ENCODE data around the gene SLC26A9. TPM values are rescaled to one million over a fixed set of nuclear protein-coding genes. Genes with fewer than 3 reads are reported as not detected.

SLC26A9 gene
- total and polyA plus RNA-seq, 2 donors (not counting 1 experiment from before 2014, with no cell fraction given) = not detected

DNA sequence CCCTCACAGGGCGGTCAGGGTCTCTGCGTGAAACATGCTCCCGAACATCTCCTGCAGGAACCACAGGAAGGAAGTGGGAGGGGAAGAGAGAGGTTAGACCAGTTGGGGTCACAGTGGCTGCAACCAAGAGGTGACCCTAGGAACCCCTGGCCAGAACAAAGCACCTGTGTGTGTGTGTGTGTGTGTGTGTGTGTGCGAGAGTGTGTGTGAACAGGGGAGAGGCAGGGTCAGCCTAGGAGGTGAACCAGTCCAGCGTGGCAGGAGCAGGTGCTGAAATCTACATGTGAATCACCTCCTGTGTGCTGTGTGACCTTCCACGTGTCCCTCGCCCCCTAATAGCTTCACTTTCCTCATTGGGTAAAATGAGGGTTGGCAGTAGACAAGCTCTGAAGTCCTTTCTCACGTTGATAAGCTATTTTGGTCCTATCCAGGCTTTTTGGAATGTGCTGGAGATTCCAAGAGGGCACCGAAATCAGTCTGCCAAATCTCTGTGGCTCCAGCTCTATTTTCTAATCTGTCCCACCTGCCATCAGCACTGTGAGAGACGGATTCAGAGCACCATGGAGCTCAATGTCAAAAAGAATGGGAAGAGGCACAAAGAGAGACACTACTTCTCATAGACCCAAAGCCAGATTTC is 27.8 kb downstream of the SLC26A9 start:
- no peak for TF ChIP-seq EZH2 (IDR thresholded peaks at IDR 0.05; ENCODE audit: borderline replicate concordance, insufficient read depth, low read depth, low read length, poor library complexity, severe bottlenecking)
- TF ChIP-seq, protein P1, sequence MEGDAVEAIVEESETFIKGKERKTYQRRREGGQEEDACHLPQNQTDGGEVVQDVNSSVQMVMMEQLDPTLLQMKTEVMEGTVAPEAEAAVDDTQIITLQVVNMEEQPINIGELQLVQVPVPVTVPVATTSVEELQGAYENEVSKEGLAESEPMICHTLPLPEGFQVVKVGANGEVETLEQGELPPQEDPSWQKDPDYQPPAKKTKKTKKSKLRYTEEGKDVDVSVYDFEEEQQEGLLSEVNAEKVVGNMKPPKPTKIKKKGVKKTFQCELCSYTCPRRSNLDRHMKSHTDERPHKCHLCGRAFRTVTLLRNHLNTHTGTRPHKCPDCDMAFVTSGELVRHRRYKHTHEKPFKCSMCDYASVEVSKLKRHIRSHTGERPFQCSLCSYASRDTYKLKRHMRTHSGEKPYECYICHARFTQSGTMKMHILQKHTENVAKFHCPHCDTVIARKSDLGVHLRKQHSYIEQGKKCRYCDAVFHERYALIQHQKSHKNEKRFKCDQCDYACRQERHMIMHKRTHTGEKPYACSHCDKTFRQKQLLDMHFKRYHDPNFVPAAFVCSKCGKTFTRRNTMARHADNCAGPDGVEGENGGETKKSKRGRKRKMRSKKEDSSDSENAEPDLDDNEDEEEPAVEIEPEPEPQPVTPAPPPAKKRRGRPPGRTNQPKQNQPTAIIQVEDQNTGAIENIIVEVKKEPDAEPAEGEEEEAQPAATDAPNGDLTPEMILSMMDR (IDR thresholded peaks at IDR 0.05) = no peak
- POLR2A ChIA-PET = no interaction called here
- H3K4me1 ChIP-seq (ENCODE audit: control insufficient read depth in 2 of 2, insufficient read depth in 2 of 2, low read length in 2 of 2) = no peaks in the 10 kb centered on the region
- H4K20me1 ChIP-seq (ENCODE audit: control insufficient read depth, insufficient read depth, low read length, poor library complexity, severe bottlenecking) = no peaks in the 10 kb centered on the region
- intact Hi-C loops (cut with micrococcal nuclease) = no loop called here
- peaks cover 11% of the 10 kb centered on the region for H3K27me3 Mint-ChIP-seq
- no peak overlapping the region for H3K27ac ChIP-seq (ENCODE audit: low read length in 2 of 2)
- WGBS (ENCODE audit: insufficient coverage) = 58% methylated on average over 5 of the region's 10 CpGs
- peaks cover 2% of the 10 kb centered on the region for H3K4me1 Mint-ChIP-seq
- no peak overlapping the region for H3K27ac Mint-ChIP-seq
- H3K9me3 ChIP-seq (ENCODE audit: control extremely low read depth in 1 of 3, control insufficient read depth in 2 of 3, insufficient read depth in 1 of 3, low read length in 2 of 3) = no peaks in the 10 kb centered on the region
- no peak overlapping the region for H3K9ac ChIP-seq (ENCODE audit: low read length)
- H2AFZ ChIP-seq (ENCODE audit: insufficient read depth, low read depth, low read length, poor library complexity, severe bottlenecking) = no peak overlapping the region
- no peak overlapping the region for H3K4me2 ChIP-seq (replicated peaks; ENCODE audit: low read depth, low read length, poor library complexity, severe bottlenecking)
- H3K36me3 ChIP-seq (replicated peaks in 1 of 2; ENCODE audit: control extremely low read depth in 1 of 2, control insufficient read depth in 1 of 2, extremely low read depth in 1 of 2, insufficient read depth in 2 of 2, low read length in 1 of 2) = no peaks in the 10 kb centered on the region
- no peaks in the 10 kb centered on the region for H3K79me2 ChIP-seq (ENCODE audit: control insufficient read depth, insufficient read depth, low read length)
- H3K4me3 ChIP-seq (ENCODE audit: control extremely low read depth in 1 of 5, extremely low read depth in 1 of 5, insufficient read depth in 1 of 5, low read depth in 2 of 5, low read length in 4 of 5) = no peak overlapping the region
- peaks cover 0 to 6% (median 0%) of the 10 kb centered on the region in 4 experiments for H3K27me3 ChIP-seq (replicated peaks in 1 of 4; ENCODE audit: control extremely low read depth in 1 of 4, control insufficient read depth in 3 of 4, insufficient read depth in 4 of 4, low read length in 3 of 4)
- ATAC-seq (ENCODE audit: low read depth) (no peak), DNase-seq (no peak)
- no peak overlapping the region for H3K4me3 Mint-ChIP-seq
- CTCF ChIA-PET = interaction anchor here (0.8 to 2.1 kb wide), 3 partner anchors 11 to 124 kb away, joined by 3 to 14 read pairs (median 3); no protein-coding TSS in a partner anchor
- H3K9me3 Mint-ChIP-seq (ENCODE audit: insufficient read depth) = no peaks in the 10 kb centered on the region

DNA sequence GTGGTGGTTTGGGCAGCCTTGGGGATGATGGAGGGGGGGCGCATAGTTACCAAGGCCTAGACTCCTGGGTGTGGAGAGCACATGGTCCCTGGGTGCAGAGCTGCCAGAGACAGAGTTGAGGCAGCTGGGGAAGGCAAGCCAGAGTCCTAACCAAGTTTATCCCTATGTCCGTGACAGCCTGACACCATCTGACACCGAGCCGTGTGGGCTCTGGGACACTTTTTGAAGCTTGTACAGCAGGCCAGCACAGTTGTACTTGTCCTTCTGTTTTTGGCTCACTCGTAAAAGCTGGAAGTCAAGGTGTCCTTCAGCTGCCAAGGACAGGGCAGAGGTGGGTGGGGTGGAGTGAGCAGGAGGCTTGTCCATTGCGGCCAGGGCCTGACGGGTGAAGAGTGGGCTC is 28.5 kb downstream of the SLC26A9 start:
- H3K9ac ChIP-seq (ENCODE audit: low read length) = no peak overlapping the region
- no peaks in the 10 kb centered on the region for H4K20me1 ChIP-seq (ENCODE audit: control insufficient read depth, insufficient read depth, low read length, poor library complexity, severe bottlenecking)
- H3K4me3 ChIP-seq (ENCODE audit: control extremely low read depth in 1 of 5, extremely low read depth in 1 of 5, insufficient read depth in 1 of 5, low read depth in 2 of 5, low read length in 4 of 5) = no peak overlapping the region
- TF ChIP-seq, protein P1 (IDR thresholded peaks at IDR 0.05) = no peak
- TF ChIP-seq EZH2 (IDR thresholded peaks at IDR 0.05; ENCODE audit: borderline replicate concordance, insufficient read depth, low read depth, low read length, poor library complexity, severe bottlenecking) = no peak
- H3K27me3 ChIP-seq (replicated peaks in 1 of 4; ENCODE audit: control extremely low read depth in 1 of 4, control insufficient read depth in 3 of 4, insufficient read depth in 4 of 4, low read length in 3 of 4) = peaks cover 0 to 6% (median 0%) of the 10 kb centered on the region in 4 experiments
- 98% methylated on average over 7 of the region's 7 CpGs for WGBS (ENCODE audit: insufficient coverage)
- ChIA-PET POLR2A (no interaction called here), CTCF (interaction anchor here (2.1 kb wide), 1 partner anchor 63 kb away, joined by 14 read pairs; no protein-coding TSS in a partner anchor)
- no peaks in the 10 kb centered on the region for H3K36me3 ChIP-seq (replicated peaks in 1 of 2; ENCODE audit: control extremely low read depth in 1 of 2, control insufficient read depth in 1 of 2, extremely low read depth in 1 of 2, insufficient read depth in 2 of 2, low read length in 1 of 2)
- H3K27me3 Mint-ChIP-seq = peaks cover 7% of the 10 kb centered on the region
- no peaks in the 10 kb centered on the region for H3K9me3 ChIP-seq (ENCODE audit: control extremely low read depth in 1 of 3, control insufficient read depth in 2 of 3, insufficient read depth in 1 of 3, low read length in 2 of 3)
- DNase-seq (no peak), ATAC-seq (ENCODE audit: low read depth) (no peak)
- H3K27ac Mint-ChIP-seq = no peak overlapping the region
- no peaks in the 10 kb centered on the region for H3K4me1 Mint-ChIP-seq
- H3K79me2 ChIP-seq (ENCODE audit: control insufficient read depth, insufficient read depth, low read length) = no peaks in the 10 kb centered on the region
- no peak overlapping the region for H3K4me2 ChIP-seq (replicated peaks; ENCODE audit: low read depth, low read length, poor library complexity, severe bottlenecking)
- no peaks in the 10 kb centered on the region for H3K9me3 Mint-ChIP-seq (ENCODE audit: insufficient read depth)
- no peak overlapping the region for H2AFZ ChIP-seq (ENCODE audit: insufficient read depth, low read depth, low read length, poor library complexity, severe bottlenecking)
- intact Hi-C loops (cut with micrococcal nuclease) = no loop called here
- no peak overlapping the region for H3K27ac ChIP-seq (ENCODE audit: low read length in 2 of 2)
- H3K4me3 Mint-ChIP-seq = no peak overlapping the region
- H3K4me1 ChIP-seq (ENCODE audit: control insufficient read depth in 2 of 2, insufficient read depth in 2 of 2, low read length in 2 of 2) = no peaks in the 10 kb centered on the region
